Fibroblast of skin of back (primary cell): ENCODE data around the gene SH3GL3.

Experiments
- DNase-seq: peaks from one replicate; pipeline ENCODE4 v3.0.0-alpha.2; 2013

Gene SH3GL3

DNA sequence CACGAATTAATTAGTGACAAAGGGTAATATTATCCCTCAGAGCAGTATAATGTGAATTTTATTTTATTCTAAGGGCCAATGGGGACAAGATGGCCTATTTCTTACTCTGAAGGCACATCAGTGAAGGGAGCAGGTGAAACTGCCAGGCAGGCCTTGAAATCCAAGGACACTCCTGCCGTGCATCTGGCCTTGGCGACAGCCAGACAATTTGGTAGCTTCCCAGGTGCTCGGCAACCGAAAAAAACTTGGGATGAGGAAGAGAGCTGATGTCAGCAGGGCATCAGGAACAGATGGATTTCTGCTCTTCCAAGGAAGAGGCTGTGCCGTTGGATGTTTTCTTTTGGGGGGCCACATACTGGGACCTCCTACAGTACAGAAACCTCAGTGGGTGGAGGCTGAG is 123.6 kb downstream of the SH3GL3 start:
- no peak for DNase-seq

DNA sequence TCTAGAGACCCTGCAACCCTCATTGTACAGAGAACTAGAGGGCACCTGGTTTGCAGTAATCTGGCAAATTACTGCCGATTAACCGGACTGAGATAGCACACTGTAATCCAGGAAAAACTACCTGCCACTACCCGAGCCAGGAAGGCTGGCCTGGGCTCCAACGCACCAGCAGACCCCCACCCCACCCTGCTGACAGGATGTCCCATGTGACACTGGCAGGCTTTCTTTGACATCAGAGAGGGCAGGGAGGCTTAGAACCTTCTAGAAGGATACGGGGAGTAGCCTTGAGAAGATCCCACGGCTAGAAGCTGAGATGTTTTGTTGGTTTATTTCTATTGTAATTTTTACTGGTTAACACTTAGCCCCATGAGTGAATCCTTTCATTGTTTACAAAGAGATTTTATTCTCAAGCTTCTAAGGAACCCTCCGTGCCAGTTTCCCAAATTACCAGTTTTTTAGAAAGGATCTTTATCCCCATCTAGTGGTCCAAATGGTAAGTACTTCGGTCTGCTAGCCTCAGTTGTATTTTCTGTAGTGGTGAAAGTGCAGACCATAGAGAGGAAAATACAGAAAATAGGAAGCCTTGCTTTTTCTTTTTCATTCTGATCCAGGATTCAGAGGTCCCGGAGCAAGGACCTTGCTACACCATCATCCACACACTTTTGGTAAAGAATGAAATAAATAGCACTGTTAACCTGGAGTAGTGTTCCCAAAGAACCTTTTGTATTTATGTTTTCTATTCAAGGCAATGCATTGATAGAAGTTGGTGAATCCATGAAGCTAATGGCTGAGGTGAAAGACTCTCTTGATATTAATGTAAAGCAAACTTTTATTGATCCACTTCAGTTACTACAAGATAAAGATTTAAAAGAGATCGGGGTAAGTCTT is 124.9 kb downstream of the SH3GL3 start:
- peak; percentile 36 for DNase-seq

DNA sequence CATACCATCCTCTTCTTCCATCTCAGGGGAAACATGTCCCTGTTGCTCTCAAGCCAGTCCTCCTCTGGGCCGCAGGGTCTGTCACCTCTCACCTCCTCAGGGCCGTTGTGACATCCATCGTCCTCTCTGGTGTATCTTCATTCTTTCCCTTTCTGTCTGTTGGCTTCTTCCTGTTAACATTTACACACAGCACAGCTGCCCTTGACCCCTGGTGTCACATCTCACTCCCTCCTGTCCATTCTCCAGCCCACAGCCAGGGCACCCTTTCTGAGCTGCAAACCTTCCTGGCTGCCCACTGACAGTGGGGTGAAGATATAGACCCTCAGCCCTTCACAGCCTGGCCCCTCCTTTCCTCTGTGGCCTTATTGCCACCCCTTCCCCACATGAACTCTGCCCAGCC is 127.2 kb downstream of the SH3GL3 start:
- no peak for DNase-seq

DNA sequence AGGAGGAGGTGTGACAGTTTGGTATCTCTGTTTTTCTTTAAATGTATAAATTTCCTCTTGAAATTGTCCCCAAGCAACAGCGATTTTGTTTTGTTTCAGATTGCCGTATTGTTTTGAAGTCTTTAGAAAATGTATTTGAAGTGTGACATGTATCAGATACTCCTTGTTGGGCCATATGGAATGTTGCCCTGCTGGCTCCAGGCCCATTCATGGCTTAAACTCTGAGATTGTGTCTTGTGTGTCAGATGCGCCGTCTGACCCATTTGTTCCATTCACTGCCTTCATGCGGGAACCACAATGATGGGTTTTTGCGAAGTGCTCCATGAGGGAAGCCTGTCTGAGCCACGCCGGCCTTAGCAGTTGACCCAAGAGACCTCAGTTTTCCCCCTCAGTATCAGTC is 131.6 kb downstream of the SH3GL3 start:
- DNase-seq, result no peak

DNA sequence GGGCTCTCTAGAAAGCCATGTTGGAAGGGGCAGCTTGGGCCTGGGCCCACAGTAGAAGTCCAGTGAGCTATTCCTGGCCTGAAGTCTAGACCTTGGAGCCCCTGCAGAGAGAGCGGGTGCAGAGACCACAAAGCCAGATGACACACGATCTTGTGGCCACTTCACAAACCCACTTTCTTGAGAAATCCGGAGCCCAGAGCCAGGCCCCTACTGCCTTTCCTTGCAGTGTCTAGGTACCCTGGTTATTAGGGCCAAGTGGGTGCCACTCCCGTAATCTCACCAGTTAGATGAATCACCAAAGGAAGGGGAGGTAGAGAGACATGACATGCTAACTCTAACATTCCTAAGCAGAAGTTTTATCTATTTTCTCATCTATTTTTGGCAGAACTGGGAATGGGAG is 134.2 kb downstream of the SH3GL3 start:
- peak; percentile 39 for DNase-seq

DNA sequence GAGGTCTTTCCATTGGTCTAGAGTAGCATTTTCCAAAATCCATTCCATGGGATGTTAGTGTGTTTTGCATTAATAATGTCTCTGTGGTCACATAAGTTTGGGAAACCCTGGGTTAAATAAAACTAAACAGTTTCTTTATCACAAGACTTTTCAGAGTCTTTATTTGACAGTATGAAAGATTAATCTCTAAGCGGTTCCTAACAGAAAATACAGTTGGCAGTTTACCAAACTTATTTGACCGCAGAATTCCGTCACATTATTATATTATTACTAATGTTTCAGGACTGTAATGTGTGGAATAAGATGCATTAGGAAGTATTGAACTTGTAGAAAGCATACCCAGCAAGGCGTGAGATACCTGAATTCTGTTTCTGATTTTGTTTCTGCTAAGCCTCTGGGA is 135.2 kb downstream of the SH3GL3 start:
- DNase-seq, result peak; percentile 37

DNA sequence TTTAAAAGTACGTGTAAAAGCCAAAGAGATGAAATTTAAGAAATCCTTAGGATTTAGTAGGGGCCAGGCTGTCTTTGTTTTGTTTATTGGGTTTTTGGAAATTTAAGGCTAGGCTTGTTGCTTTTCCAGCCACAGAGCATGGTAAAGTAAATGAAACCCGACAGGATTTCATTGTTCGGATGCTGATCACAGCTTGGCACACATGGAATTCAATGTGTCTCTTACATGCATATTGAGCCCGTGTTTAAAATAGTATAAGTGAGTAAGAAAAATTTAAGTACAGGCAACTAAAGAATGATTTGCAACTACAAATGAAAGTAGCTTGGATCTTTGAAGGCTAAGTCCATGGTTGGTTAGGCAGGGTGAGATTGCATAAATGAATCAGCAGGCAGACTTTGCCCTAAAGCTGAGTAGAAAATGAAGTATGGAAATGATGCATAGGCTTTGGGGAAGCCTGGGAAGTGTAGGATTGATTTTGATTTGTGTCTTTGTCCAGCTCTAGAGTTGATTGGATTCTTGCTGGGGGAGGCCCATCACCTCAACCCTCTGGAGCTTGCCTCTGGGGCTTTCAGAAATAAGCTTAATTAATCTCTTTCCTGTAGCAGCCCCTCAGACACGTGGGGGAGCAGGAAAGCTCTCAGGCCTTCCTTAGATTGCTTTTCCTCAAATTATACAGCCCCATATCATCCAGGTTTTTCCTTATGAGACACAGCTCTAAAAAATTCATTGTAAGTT is 138.6 kb downstream of the SH3GL3 start:
- DNase-seq, result no peak

DNA sequence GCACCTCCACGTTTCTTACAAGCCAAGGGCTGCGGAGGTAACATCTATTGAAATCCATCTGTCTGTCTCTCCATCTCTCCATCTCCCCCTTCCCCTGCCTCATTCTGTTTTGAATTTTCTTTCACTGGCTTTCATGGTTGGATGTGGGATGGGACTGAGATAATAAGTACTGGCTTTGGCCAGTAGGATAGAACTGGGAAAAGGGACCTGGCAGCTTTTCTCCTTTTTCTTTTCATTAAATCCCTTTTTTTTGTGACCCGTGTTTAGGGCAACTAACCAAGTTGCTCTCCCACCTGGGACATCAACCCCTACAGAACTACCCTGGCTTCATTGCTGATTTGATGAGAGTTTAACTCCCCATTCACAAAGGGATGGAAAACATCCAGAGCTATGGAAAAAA is 139.9 kb downstream of the SH3GL3 start:
- no peak for DNase-seq

DNA sequence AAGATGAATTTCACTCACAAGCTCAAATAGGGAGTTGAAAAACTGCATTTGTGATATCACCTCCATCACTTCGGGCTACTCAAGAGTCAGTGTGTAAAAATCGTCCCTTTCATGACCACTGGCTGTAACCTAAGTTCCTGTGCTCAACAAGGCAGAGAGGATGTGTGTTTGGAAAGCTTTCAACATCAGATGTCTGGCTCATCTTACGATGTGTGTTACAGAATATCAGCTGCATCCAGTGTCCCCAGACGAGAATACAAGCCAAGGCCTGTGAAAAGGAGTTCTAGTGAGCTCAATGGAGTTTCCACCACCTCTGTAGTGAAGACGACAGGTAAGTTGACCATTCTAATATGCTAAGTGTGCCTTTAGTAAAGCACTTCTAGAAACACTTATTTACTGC is 141.3 kb downstream of the SH3GL3 start:
- no peak for DNase-seq

DNA sequence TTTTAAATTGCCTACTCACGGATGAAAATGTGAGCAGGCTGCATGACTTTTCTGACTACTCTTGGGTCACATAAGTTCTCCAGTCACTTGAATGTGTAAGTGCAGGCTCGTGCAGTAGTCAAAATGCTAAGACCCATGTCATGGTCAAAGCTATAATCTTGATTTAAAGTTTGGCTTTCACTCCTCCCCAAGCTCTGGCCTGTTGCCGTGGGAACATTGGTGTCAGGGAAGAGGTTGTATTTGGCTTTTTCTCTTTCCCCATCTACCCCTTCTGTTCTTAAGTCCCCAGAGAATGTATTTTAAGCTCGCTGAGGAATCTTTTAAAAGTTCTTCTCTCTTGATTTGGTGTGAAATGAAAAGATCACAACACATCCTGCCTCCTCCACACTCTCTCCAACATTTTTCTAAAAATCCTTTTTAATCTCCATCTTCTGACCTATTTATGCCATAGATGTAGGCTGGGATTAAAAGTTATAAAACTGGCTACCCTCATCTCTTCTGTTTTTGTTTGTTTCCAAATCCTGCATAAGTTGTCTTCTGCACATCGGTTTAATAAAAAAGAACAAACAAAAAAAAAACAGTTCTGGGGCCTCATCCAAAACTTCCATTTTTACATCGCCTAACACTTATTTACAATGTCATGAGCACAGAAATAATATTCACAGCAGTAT is 145.4 kb downstream of the SH3GL3 start:
- no peak for DNase-seq

DNA sequence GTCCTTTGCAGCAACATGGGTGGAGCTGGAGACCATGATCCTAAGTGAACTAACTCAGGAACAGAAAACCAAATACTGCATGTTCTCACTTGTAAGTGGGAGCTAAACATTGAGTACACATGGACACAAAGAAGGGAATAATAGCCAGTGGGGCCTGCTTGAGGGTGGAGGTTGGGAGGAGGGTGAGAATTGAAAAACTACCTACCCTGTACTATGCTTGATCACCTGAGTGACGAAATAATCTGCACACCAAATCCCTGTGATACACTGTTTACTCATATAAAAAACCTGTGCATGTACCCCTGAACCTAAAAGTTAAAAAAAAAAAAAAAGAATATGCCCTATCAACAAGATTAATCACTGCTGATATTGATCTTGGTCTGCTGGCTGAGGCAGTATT is 148.1 kb downstream of the SH3GL3 start:
- DNase-seq, result no peak

DNA sequence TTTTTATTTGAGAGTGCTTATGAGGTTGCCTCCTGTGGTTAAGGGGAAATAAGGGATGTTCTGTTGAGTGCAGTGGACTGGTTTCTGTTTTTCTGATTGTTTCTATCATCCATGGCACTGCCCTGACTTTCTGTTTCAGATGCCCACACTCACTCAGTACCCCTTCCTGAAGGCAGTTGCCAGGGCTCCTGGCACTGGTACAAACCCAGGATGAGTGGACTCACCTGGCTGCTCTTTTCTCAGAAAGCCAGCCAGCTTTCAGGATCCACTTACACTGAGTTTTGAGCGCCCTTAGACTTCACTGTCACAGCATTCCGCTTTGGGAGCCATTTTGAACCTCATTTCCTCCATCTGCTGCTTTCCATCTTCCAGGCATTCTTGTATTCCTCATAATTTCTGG is 150.9 kb downstream of the SH3GL3 start:
- no peak for DNase-seq

DNA sequence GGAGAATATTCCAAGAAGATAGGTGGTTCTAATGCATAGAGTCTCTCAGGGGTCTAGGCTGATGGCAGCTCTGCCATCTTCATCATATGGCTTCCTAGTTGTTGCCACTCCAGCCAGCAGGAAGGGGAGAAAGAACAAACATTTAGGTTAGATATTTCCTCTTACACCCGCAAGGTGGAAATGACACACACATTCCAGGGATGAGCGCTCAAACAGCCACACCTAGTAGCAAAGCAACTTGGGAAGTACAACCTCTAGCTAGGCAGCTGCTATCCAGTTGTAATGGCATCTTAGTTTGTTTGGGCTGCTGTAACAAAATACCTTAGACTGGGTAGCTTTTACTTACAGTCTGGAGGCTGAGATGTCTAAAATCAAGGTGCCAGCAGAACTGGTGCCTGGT is 154.9 kb downstream of the SH3GL3 start:
- no peak for DNase-seq

DNA sequence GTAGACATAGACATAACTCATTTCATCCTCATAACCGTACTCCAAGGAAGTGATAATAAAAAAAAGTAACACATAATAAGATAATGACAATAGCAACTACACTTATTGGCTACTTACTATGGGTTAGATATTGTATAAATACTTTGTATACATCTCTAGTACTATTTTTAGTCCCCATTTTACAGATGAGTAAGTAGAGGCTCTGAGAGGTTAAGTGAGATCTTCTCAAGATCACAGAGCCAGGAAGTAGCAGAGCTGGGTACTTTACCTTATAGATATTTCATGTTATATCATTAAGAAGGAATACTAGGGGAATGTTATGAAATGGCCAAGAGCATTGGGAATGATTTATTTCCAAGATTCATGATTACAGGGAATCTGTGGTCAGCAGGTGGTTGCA is 157.4 kb downstream of the SH3GL3 start:
- no peak for DNase-seq

DNA sequence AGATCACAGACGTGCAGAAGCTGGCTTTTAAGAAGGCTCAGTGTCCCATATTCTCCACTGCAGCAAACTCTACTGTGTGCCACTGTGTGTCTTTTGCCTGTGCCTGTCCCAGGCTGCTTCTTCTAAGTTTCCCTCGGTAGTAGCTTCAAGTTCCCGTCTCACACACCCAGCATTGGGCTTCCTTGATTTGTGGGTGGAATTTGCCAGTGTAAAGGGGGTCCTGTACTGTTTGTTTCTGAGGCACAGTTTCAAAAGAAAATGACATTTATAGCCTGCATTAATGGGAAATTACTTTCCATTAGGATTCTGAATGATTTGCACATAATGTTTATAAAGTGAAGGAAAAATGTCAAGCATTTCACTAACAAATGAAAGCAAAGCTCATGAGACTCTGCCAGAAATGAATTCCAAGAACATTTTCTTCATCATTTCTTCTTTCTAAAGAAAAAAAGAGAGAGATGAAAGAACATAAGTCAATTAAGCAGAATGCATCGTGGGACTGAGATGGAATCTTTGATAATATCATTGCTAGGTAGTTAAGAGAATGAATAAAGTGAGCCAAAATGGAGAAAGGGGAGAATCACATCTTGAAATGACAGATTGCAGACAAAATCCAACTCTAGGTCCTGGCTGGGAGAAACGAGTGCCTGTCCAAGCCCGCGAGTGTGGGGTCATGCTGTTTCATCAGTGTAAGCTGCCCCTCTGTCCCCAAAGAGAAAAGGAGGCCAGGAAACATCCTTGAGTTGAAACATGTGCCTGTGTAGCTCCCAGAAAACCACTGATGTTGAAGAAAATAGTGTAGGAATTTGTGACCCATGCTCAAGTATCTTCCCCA is 158.2 kb downstream of the SH3GL3 start:
- DNase-seq, result no peak

DNA sequence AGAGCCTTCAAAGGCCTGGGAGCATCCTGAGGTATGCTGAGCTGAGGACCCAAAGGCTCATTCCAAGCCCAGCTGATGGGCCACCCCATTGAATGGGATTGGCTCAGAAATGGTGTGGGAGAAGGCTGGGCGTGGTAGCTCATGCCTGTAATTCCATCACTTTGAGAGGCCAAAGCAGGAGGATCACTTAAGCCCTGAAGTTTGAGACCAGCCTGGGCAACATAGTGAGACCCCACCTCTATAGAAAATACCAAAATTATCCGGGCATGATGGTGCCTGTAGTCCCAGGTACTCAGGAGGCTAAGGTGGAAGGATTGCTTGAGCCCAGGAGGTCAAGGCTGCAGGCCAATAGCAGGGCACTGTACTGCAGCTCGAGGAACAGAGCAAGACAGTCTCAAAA is 163.0 kb downstream of the SH3GL3 start:
- no peak for DNase-seq

DNA sequence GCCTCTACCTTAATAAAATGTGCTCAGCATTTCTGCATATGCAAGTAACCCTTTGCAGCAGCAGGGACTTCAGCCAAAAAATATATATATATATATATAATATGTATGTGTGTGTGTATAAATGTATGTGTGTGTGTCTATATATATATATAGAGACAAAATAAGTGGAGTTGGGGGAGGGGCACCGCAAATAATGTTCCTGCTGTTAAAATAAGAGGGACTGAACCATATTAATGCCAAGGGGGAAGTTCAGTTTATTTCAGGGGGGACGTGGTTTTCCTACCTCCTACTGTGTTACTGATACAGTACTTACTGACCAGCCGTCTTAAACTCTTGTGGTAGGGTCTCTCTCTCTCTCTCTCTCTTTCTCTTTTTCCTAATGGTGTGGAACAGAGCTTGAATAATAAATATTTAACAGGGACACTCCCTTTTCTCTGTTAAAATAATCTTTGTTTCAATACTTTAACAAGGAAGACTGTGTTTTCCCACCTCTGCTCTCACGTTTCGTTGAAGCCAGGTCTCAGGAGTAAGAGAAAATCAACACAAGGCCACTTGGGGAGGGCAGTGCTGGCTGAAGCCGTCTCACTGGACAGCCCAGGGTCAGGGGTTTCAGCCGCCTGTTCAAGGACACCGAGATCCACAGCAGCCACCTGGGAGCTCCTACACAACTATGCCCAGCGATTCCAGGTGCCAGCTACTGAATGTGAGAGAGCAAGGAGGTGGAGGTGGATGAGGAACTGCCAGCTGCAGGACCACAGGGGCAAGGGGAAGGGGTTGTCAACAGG is 164.0 kb downstream of the SH3GL3 start:
- DNase-seq, result no peak

DNA sequence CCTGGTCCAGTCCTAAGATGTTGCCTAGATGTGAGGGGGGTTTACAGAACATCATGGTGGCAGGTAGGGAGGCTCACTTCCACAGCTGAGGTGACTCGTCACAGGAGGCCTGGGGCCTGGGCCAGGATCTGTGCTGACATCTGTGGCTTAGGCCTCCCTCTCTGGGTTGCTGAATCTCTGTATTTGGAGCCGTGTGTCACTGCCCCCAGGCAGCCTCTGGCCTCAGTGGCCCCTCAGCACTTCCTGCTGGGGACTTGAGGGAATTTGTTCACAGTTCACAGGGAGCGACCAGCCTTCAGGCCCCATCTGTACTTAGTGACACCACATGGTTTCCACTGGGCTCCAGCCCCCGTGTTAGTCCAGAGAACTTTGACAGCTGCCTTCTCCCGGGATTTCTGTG is 165.1 kb downstream of the SH3GL3 start:
- DNase-seq, result no peak

DNA sequence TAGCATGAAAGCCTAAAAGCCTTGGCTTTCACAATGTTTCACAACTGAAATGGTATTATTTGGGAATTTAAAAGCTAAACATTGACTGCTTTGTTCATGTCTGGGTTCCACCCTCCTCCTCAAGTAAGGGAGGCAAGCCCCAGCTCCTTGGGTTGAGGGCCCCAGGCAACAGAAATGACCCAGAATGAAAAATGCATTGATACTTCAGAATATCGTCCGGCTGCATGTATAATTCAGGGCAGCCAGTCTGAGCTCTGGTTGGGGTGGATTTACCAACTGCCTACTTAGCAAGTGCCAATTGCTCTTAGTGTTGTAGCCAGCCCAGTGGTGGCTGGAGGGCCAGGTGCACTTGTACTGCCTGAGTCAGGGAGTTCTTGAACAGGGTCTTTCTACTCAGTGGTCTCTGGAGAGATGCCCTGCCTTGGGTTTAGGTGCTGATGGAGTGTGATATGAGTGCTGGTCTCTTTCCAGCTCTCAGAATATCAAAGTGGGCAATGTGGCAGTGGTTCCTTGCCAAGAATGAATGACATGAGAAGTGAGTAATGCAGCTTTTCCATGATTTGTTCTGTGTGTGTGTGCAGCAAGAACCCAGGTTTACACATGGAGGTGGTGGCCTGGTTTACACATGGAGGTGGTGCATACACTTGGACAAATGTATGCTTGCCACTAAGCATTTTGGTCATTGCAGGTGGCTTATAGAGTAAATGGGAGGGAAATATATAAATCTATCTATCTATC is 165.9 kb downstream of the SH3GL3 start:
- no peak for DNase-seq

DNA sequence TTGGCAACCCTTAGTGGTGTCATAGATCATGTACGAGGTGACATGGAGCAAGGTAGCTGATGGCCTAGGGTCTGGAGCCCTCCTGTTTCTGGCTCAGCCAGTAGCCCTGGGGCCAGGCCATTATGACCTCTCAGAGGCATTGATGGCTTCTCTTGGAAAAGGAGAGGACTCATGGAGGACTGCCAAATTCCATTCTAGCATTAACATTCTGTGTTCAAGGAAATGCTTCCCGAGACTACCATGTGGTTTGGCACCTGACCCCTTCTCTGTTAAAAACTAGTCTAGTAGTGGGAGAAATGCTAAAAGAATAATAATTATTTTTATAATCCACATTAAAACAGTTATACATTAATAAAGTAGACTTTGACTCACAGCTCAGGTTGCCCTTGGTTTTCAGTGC is 166.6 kb downstream of the SH3GL3 start:
- DNase-seq, result peak; percentile 12

DNA sequence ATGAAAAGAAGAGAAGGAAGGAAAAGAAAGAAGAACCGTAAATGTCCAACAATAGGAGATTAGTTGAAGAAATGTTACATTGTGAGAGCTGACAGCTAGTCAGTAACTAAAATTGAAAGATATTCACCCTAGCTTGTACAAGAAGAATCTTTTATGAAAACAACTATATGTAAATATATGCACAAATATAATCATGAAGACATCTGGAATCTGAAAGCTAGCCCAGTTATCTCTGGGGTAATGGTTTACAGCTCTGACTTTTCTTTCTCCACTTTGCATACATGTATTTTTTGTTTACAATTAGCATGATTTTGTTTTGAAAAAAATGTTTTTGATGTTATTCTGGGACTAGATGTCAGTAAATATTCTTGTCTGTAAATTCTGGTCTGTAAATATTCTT is 169.7 kb downstream of the SH3GL3 start:
- no peak for DNase-seq
